ENCODE measurements around the gene DBH. TPM values are rescaled to one million over a fixed set of nuclear protein-coding genes. Genes with fewer than 3 reads are reported as not detected.

DBH gene
- total RNA-seq (2013; cell fraction: nucleolus; rRNA removed): not detected in 2 replicates
- total RNA-seq (2014; rRNA removed): 0.05 TPM in 1 of 2 replicates, not detected in the other
- total RNA-seq (2014; rRNA removed; fragmentation: Illumina TruSeq; extraction: Trizol): not detected in 2 replicates
- not detected in 2 replicates for total RNA-seq (2021)
- polyA plus RNA-seq (2011; ENCODE audit: low read depth): not detected
- polyA plus RNA-seq (2011; rRNA removed): not detected in 2 replicates
- polyA plus RNA-seq (2011; cell fraction: cytosol; rRNA removed): not detected in 2 replicates
- not detected in 2 replicates for polyA plus RNA-seq (2011; cell fraction: nucleus; rRNA removed)
- polyA plus RNA-seq (2012): 0.04 and 0.06 TPM in 2 replicates
- not detected in 2 replicates for polyA plus RNA-seq (2014; fragmentation: Illumina TruSeq; extraction: Trizol)
- not detected for polyA plus RNA-seq (2014; fragmentation: Nextera tagmentation; extraction: Ambion mirVana)
- polyA plus RNA-seq (2014; rRNA removed): not detected in 2 replicates
- polyA plus RNA-seq (2016; fragmentation: Nextera tagmentation; extraction: Ambion mirVana): not detected
- polyA minus RNA-seq (2011; rRNA and poly(A)+ RNA removed): not detected in 2 replicates
- not detected in 2 replicates for polyA minus RNA-seq (2011; cell fraction: cytosol; rRNA and poly(A)+ RNA removed)
- not detected in 2 replicates for polyA minus RNA-seq (2011; cell fraction: nucleus; rRNA and poly(A)+ RNA removed)
- Bru-seq, nascent RNA: not detected
- not detected for BruChase-seq, experiment 1, labeled RNA remaining after a 6-hour chase
- BruChase-seq, experiment 2, labeled RNA remaining after a 2-hour chase: not detected
- long read RNA-seq, experiment 1: 0 reads
- long read RNA-seq, experiment 2: 0 reads

- H4K20me1 ChIP-seq (ENCODE audit: control insufficient read depth, insufficient read depth): no peaks in the 10 kb centered on the region
- no TSS peak for BruUV-seq (replicated peaks)
- ChIA-PET POLR2A (no interaction called here), CTCF (no interaction called here), SMC1A (ENCODE audit: uncharacterized antibody, unreplicated experiment) (no interaction called here), RAD21 (ENCODE audit: unreplicated experiment) (no interaction called here)
- H3K79me2 ChIP-seq (ENCODE audit: control insufficient read depth, insufficient read depth, low read length): no peaks in the 10 kb centered on the region
- no peak for ATAC-seq
- peaks cover 0 to 7% of the 10 kb centered on the region in 2 experiments; a peak in 3 of 4 replicates for H3K27me3 ChIP-seq (replicated peaks in 1 of 2; ENCODE audit: control insufficient read depth in 2 of 2, insufficient read depth in 2 of 2, low read length in 1 of 2)
- no peaks in the 10 kb centered on the region for H3K4me1 ChIP-seq (ENCODE audit: control insufficient read depth, insufficient read depth, low read length)
- H3K36me3 ChIP-seq (ENCODE audit: control insufficient read depth in 2 of 2, insufficient read depth in 2 of 2, low read length in 1 of 2): no peaks in the 10 kb centered on the region
- WGBS (ENCODE audit: insufficient coverage, insufficient replicate concordance, low lambda C conversion rate, missing lambda C conversion rate): 39% methylated on average over 24 of the region's 24 CpGs
- no peak for DNase-seq (ENCODE audit: low read depth, low spot score)
- intact Hi-C loops (cut with micrococcal nuclease; ENCODE audit: unreplicated experiment) (no loop called here), in situ Hi-C loops (cut with MboI) (no loop called here)
- H2AFZ ChIP-seq (ENCODE audit: control insufficient read depth, low read depth, low read length): no peak within 1 kb of the TSS
- H3K4me3 ChIP-seq: no peak within 1 kb of the TSS
- H3K9ac ChIP-seq (ENCODE audit: control insufficient read depth, insufficient read depth, low read length): no peak within 1 kb of the TSS
- no peaks in the 10 kb centered on the region for H3K9me3 ChIP-seq (replicated peaks; ENCODE audit: control insufficient read depth, insufficient read depth, low read length)
- no peak within 1 kb of the TSS for H3K4me2 ChIP-seq (ENCODE audit: control insufficient read depth, insufficient read depth)
- FAIRE-seq: no peak
- H3K27ac ChIP-seq (ENCODE audit: control insufficient read depth, insufficient read depth): no peak within 1 kb of the TSS
- no peak for TF ChIP-seq CBX3 (IDR thresholded peaks at IDR 0.05; ENCODE audit: borderline replicate concordance, low read depth)
- TF ChIP-seq RFX5 (IDR thresholded peaks at IDR 0.05; ENCODE audit: low read depth, low read length): no peak
- TF ChIP-seq, protein P1, sequence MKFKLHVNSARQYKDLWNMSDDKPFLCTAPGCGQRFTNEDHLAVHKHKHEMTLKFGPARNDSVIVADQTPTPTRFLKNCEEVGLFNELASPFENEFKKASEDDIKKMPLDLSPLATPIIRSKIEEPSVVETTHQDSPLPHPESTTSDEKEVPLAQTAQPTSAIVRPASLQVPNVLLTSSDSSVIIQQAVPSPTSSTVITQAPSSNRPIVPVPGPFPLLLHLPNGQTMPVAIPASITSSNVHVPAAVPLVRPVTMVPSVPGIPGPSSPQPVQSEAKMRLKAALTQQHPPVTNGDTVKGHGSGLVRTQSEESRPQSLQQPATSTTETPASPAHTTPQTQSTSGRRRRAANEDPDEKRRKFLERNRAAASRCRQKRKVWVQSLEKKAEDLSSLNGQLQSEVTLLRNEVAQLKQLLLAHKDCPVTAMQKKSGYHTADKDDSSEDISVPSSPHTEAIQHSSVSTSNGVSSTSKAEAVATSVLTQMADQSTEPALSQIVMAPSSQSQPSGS (IDR thresholded peaks at IDR 0.05; ENCODE audit: low read length): no peak
- TF ChIP-seq, protein P2, sequence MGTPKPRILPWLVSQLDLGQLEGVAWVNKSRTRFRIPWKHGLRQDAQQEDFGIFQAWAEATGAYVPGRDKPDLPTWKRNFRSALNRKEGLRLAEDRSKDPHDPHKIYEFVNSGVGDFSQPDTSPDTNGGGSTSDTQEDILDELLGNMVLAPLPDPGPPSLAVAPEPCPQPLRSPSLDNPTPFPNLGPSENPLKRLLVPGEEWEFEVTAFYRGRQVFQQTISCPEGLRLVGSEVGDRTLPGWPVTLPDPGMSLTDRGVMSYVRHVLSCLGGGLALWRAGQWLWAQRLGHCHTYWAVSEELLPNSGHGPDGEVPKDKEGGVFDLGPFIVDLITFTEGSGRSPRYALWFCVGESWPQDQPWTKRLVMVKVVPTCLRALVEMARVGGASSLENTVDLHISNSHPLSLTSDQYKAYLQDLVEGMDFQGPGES (IDR thresholded peaks at IDR 0.05): no peak
- TF ChIP-seq GABPA (IDR thresholded peaks at IDR 0.05; ENCODE audit: low read depth): no peak
- TF ChIP-seq PAX8 (IDR thresholded peaks at IDR 0.05): no peak
- TF ChIP-seq MEF2B (IDR thresholded peaks at IDR 0.05; ENCODE audit: partially characterized antibody, poor library complexity, severe bottlenecking): no peak
- TF ChIP-seq SREBF1 (IDR thresholded peaks at IDR 0.05; ENCODE audit: low read length): no peak
- no peak for TF ChIP-seq NFXL1 (IDR thresholded peaks at IDR 0.05; ENCODE audit: borderline replicate concordance)
- no peak for TF ChIP-seq CUX1 (IDR thresholded peaks at IDR 0.05; ENCODE audit: insufficient replicate concordance, low read depth, low read length)
- no peak for TF ChIP-seq CEBPB (IDR thresholded peaks at IDR 0.05; ENCODE audit: borderline replicate concordance in 1 of 2, low read depth in 2 of 2, low read length in 2 of 2)
- TF ChIP-seq RELA (IDR thresholded peaks at IDR 0.05; ENCODE audit: borderline replicate concordance, partially characterized antibody): no peak
Observed at GRCh38 chr9:133635533-133636531, at the start of gene DBH. Gene DBH, plus strand, starts transcription at chr9:133636363. Its CDS starts 9 bp downstream, at chr9:133636372.
